Upper lobe of right lung (tissue), 1 donor: ENCODE results near the gene CEACAM6. TPM values are rescaled to one million over a fixed set of nuclear protein-coding genes. Genes with fewer than 3 reads are reported as not detected.
"Not testable (repeated sequence)": the region's sequence is repeated elsewhere in the genome, so short reads cannot be mapped to it uniquely, and the experiment has no call there.

Source experiments
- ATAC-seq: fragments of 200-7000 bp; cut with Tn5 transposase; one replicate; pipeline ENCODE4 v1.9.1; 2020; ENCODE audit warnings: mild to moderate bottlenecking, moderate library complexity
- DNase-seq: peaks from one replicate; pipeline ENCODE4 v3.0.0-alpha.2; 2020
- H3K27ac ChIP-seq: fragments of 200-600 bp; one replicate; pipeline ENCODE4 v1.8.0; 2022
- H3K27me3 ChIP-seq: fragments of 200-600 bp; one replicate; pipeline ENCODE4 v1.8.0; 2022; ENCODE audit warnings: mild to moderate bottlenecking
- H3K36me3 ChIP-seq: fragments of 200-600 bp; one replicate; pipeline ENCODE4 v1.8.0; 2022
- H3K4me1 ChIP-seq: fragments of 200-600 bp; one replicate; pipeline ENCODE4 v1.8.0; 2022
- H3K4me3 ChIP-seq: fragments of 200-600 bp; one replicate; pipeline ENCODE4 v1.8.0; 2022; ENCODE audit warnings: mild to moderate bottlenecking
- H3K9me3 ChIP-seq: fragments of 200-600 bp; one replicate; pipeline ENCODE4 v1.8.0; 2022
- CTCF ChIP-seq: fragments of 200-600 bp; IDR thresholded peaks from one replicate; pipeline ENCODE4 v1.8.0; 2022; ENCODE audit warnings: antibody characterized with exemption
- intact Hi-C: fragments of 100-400 bp; cut with DNase I; formaldehyde crosslinking; loops from one replicate; pipeline ENCODE4 v1.11.0; 2022
- total RNA-seq: library from RNA; stranded (reverse); fragmentation: NEBNext Ultra II Directional; extraction: Animal tissue kit (Norgen Biotek cat#: 25700); gene quantifications from one replicate; pipeline ENCODE4 v1.2.1, GENCODE V29; 2021
- donor health status: DM: no; HTN: yes; CAD: no; lungs with severe emphysema.

Gene CEACAM6
- total RNA-seq, 1 donor from 2014 or later, result 732 TPM

GRCh38 chr19:41784743-41785142, 29.4 kb downstream of the CEACAM6 start:
- Histone ChIP-seq H3K4me1 (peaks cover 10% of the 10 kb centered on the region), H3K27ac (peak overlapping the region; percentile 55), H3K27me3 (peaks cover 13% of the 10 kb centered on the region), H3K4me3 (no peak overlapping the region), H3K36me3 (no peaks in the 10 kb centered on the region), H3K9me3 (no peaks in the 10 kb centered on the region)
- intact Hi-C loops, result no loop called here
- no peak for DNase-seq
- TF ChIP-seq CTCF, result no peak
- ATAC-seq, result peak; percentile 37

- DNase-seq (peak; percentile 81), ATAC-seq (peak; percentile 96)
- intact Hi-C loops, result no loop called here
These were observed 30.3 kb downstream of the CEACAM6 start for GRCh38 chr19:41785653-41786052.

GRCh38 chr19:41787055-41787454, 31.7 kb downstream of the CEACAM6 start:
- no peak for TF ChIP-seq CTCF
- DNase-seq, result no peak
- no peaks in the 10 kb centered on the region for H3K9me3 ChIP-seq
- H3K27ac ChIP-seq, result no peak overlapping the region
- no peak overlapping the region for H3K4me3 ChIP-seq
- intact Hi-C loops, result no loop called here
- ATAC-seq, result no peak
- H3K27me3 ChIP-seq, result peaks cover 12% of the 10 kb centered on the region
- peaks cover 10% of the 10 kb centered on the region for H3K4me1 ChIP-seq
- no peaks in the 10 kb centered on the region for H3K36me3 ChIP-seq

More at GRCh38 chr19:41785653-41786052, 30.3 kb downstream of the CEACAM6 start:
- Histone ChIP-seq H3K27ac (no peak overlapping the region), H3K4me3 (no peak overlapping the region), H3K36me3 (no peaks in the 10 kb centered on the region), H3K4me1 (peaks cover 10% of the 10 kb centered on the region), H3K27me3 (peaks cover 12% of the 10 kb centered on the region), H3K9me3 (no peaks in the 10 kb centered on the region)
- peak; percentile 75 for TF ChIP-seq CTCF

GRCh38 chr19:41788518-41788917, 33.2 kb downstream of the CEACAM6 start:
- H3K4me1 ChIP-seq, ATAC-seq, H3K4me3 ChIP-seq, H3K9me3 ChIP-seq, intact Hi-C loops, H3K36me3 ChIP-seq, DNase-seq, H3K27ac ChIP-seq: not testable (repeated sequence)
- peaks cover 12% of the 10 kb centered on the region for H3K27me3 ChIP-seq

- H3K36me3 ChIP-seq, H3K27ac ChIP-seq, H3K9me3 ChIP-seq, ATAC-seq, H3K4me1 ChIP-seq, H3K4me3 ChIP-seq, intact Hi-C loops, DNase-seq: not testable (repeated sequence)
- H3K27me3 ChIP-seq, result peaks cover 12% of the 10 kb centered on the region
These were observed 33.7 kb downstream of the CEACAM6 start for GRCh38 chr19:41789053-41789452.

- peak; percentile 65 for TF ChIP-seq CTCF
- peak; percentile 83 for ATAC-seq
- Histone ChIP-seq H3K27me3 (no peaks in the 10 kb centered on the region), H3K4me1 (no peaks in the 10 kb centered on the region), H3K9me3 (no peaks in the 10 kb centered on the region), H3K27ac (peak overlapping the region; percentile 24), H3K4me3 (no peak overlapping the region), H3K36me3 (no peaks in the 10 kb centered on the region)
- intact Hi-C loops, result no loop called here
- peak; percentile 84 for DNase-seq
These were observed 37.4 kb downstream of the CEACAM6 start for GRCh38 chr19:41792513-41793413.
